Right atrium auricular region (tissue), 2 donors: ENCODE data around the gene VWC2L. TPM values are rescaled to one million over a fixed set of nuclear protein-coding genes. Genes with fewer than 3 reads are reported as not detected.

Source experiments
- DNase-seq: peaks from one replicate; pipeline ENCODE4 v3.0.0-alpha.2; 2019; ENCODE audit warnings: low spot score
- H3K27ac ChIP-seq, 2 donors: fragments of 200-600 bp; sonication (generic); 1 replicate in 1 of 2; 2 replicates in 1 of 2; pipeline ENCODE4 v1.5.1; 2016 to 2019
- H3K27me3 ChIP-seq, 2 donors: fragments of 200-600 bp; sonication (generic); one replicate each; pipeline versions ENCODE4 v1.5.1 to v1.6.0; 2017 to 2019
- H3K36me3 ChIP-seq: fragments of 200-600 bp; sonication (generic); one replicate; pipeline ENCODE4 v1.5.1; 2016
- H3K4me1 ChIP-seq, 2 donors: fragments of 200-600 bp; sonication (generic); one replicate each; pipeline versions ENCODE4 v1.5.1 to v1.6.0; 2017 to 2019
- H3K4me3 ChIP-seq, 2 donors: fragments of 200-600 bp; sonication (generic); 1 replicate in 1 of 2; 2 replicates in 1 of 2; pipeline ENCODE4 v1.5.1; 2017 to 2019; ENCODE audit warnings: mild to moderate bottlenecking in 1 of 2, moderate library complexity in 1 of 2
- H3K9me3 ChIP-seq, 2 donors: fragments of 200-600 bp; sonication (generic); one replicate each; pipeline ENCODE4 v1.5.1; 2019
- CTCF ChIP-seq, 2 donors: fragments of 200-600 bp; sonication (generic); IDR thresholded peaks; one replicate each; pipeline ENCODE4 v1.5.1; 2019; ENCODE audit warnings: antibody characterized with exemption in 2 of 2
- total RNA-seq, 2 donors: library from RNA; depleted of rRNA; stranded (reverse); fragments of >200 nt; gene quantifications; one replicate each; pipeline ENCODE4 v1.1.0, GENCODE V29; 2016

Gene VWC2L
- total RNA-seq, 2 donors from 2014 or later = not detected

GRCh38 chr2:214550786-214551185 lies 139.9 kb downstream of the VWC2L start:
- Histone ChIP-seq H3K36me3 (no peaks in the 10 kb centered on the region), H3K4me1 (no peaks in the 10 kb centered on the region), H3K9me3 (no peaks in the 10 kb centered on the region), H3K4me3 (no peak overlapping the region), H3K27me3 (no peaks in the 10 kb centered on the region), H3K27ac (no peak overlapping the region)
- TF ChIP-seq CTCF (IDR thresholded peaks at IDR 0.05) = no peak
- no peak for DNase-seq

GRCh38 chr2:214557884-214558283 lies 147.0 kb downstream of the VWC2L start:
- Histone ChIP-seq H3K27ac (no peak overlapping the region), H3K36me3 (no peaks in the 10 kb centered on the region), H3K9me3 (no peaks in the 10 kb centered on the region), H3K27me3 (no peaks in the 10 kb centered on the region), H3K4me1 (no peaks in the 10 kb centered on the region), H3K4me3 (no peak overlapping the region)
- TF ChIP-seq CTCF (IDR thresholded peaks at IDR 0.05) = no peak
- no peak for DNase-seq

- DNase-seq = no peak
- no peaks in the 10 kb centered on the region for H3K9me3 ChIP-seq
- no peaks in the 10 kb centered on the region for H3K4me1 ChIP-seq
- no peak overlapping the region for H3K4me3 ChIP-seq
- H3K27me3 ChIP-seq = no peaks in the 10 kb centered on the region
- no peak overlapping the region for H3K27ac ChIP-seq
- H3K36me3 ChIP-seq = no peaks in the 10 kb centered on the region
- TF ChIP-seq CTCF (IDR thresholded peaks at IDR 0.05) = no peak
Measured at GRCh38 chr2:214558341-214558740, 147.5 kb downstream of the VWC2L start.

GRCh38 chr2:214560176-214560575 lies 149.3 kb downstream of the VWC2L start:
- H3K9me3 ChIP-seq = no peaks in the 10 kb centered on the region

GRCh38 chr2:214560618-214561190 lies 149.8 kb downstream of the VWC2L start:
- no peaks in the 10 kb centered on the region for H3K36me3 ChIP-seq
- H3K27me3 ChIP-seq = no peaks in the 10 kb centered on the region
- DNase-seq = no peak
- no peak for TF ChIP-seq CTCF (IDR thresholded peaks at IDR 0.05)
- no peak overlapping the region for H3K27ac ChIP-seq
- H3K9me3 ChIP-seq = no peaks in the 10 kb centered on the region
- H3K4me1 ChIP-seq = no peaks in the 10 kb centered on the region
- H3K4me3 ChIP-seq = no peak overlapping the region

More at GRCh38 chr2:214560176-214560575, 149.3 kb downstream of the VWC2L start:
- Histone ChIP-seq H3K4me1 (no peaks in the 10 kb centered on the region), H3K27ac (no peak overlapping the region), H3K27me3 (no peaks in the 10 kb centered on the region), H3K4me3 (no peak overlapping the region), H3K36me3 (no peaks in the 10 kb centered on the region)
- no peak for TF ChIP-seq CTCF (IDR thresholded peaks at IDR 0.05)
- DNase-seq = no peak

GRCh38 chr2:214565246-214565645 lies 154.4 kb downstream of the VWC2L start:
- TF ChIP-seq CTCF (IDR thresholded peaks at IDR 0.05) = no peak
- Histone ChIP-seq H3K27me3 (no peaks in the 10 kb centered on the region), H3K4me1 (no peaks in the 10 kb centered on the region), H3K36me3 (no peaks in the 10 kb centered on the region), H3K9me3 (no peaks in the 10 kb centered on the region), H3K27ac (no peak overlapping the region), H3K4me3 (no peak overlapping the region)
- no peak for DNase-seq
